ENCODE results near the gene TUBB2B. TPM values are rescaled to one million over a fixed set of nuclear protein-coding genes. Genes with fewer than 3 reads are reported as not detected.

Gene TUBB2B
- total and polyA plus RNA-seq, 10 of the 15 experiments (the other 5 are each of a cell fraction or from before 2014, with no cell fraction given), result 2.6 to 75.2 (median 21.2) TPM

GRCh38 chr6:3267162-3267561 lies 39.7 kb upstream of the TUBB2B start (continued):
- TF ChIP-seq ZBTB40 (IDR thresholded peaks at IDR 0.05; ENCODE audit: borderline replicate concordance), result no peak
- no peak for TF ChIP-seq MEF2A (IDR thresholded peaks at IDR 0.05; ENCODE audit: insufficient read depth, low read depth, low read length)
- no peak for TF ChIP-seq DPF2 (IDR thresholded peaks at IDR 0.05)
- no peak for TF ChIP-seq LARP7 (IDR thresholded peaks at IDR 0.05)
- TF ChIP-seq REST (IDR thresholded peaks at IDR 0.05; ENCODE audit: low read depth, low read length), result no peak
- TF ChIP-seq ZBED1 (IDR thresholded peaks at IDR 0.05; ENCODE audit: borderline replicate concordance), result no peak

Measured in GM12878 (cell line).